ENCODE results near the gene POFUT1.
"Not testable (repeated sequence)": the region's sequence is repeated elsewhere in the genome, so short reads cannot be mapped to it uniquely, and the experiment has no call there.

POFUT1 gene

GRCh38 chr20:32189691-32190615, 17.7 kb upstream of the POFUT1 start:
- no peak for DNase-seq

- DNase-seq: no peak
These were observed 16.9 kb upstream of the POFUT1 start for GRCh38 chr20:32190616-32191415.

GRCh38 chr20:32191422-32191821, 16.3 kb upstream of the POFUT1 start:
- DNase-seq: no peak

- DNase-seq: no peak
These were observed 15.8 kb upstream of the POFUT1 start for GRCh38 chr20:32191873-32192272.

GRCh38 chr20:32192698-32193097, 15.0 kb upstream of the POFUT1 start:
- no peak for DNase-seq

GRCh38 chr20:32193336-32193735, 14.3 kb upstream of the POFUT1 start:
- DNase-seq: not testable (repeated sequence)

- DNase-seq: no peak
These were observed 13.7 kb upstream of the POFUT1 start for GRCh38 chr20:32193996-32194395.

GRCh38 chr20:32195581-32195980, 12.1 kb upstream of the POFUT1 start:
- no peak for DNase-seq

GRCh38 chr20:32196613-32197012, 11.1 kb upstream of the POFUT1 start:
- not testable (repeated sequence) for DNase-seq

- DNase-seq: not testable (repeated sequence)
These were observed 10.5 kb upstream of the POFUT1 start for GRCh38 chr20:32197136-32197535.

- no peak for DNase-seq
These were observed 8.7 kb upstream of the POFUT1 start for GRCh38 chr20:32199006-32199405.

- no peak for DNase-seq
These were observed 6.2 kb upstream of the POFUT1 start for GRCh38 chr20:32201296-32201976.

- no peak for DNase-seq
These were observed 5.7 kb upstream of the POFUT1 start for GRCh38 chr20:32201977-32202363.

GRCh38 chr20:32203356-32204204, 4.1 kb upstream of the POFUT1 start:
- no peak for DNase-seq

GRCh38 chr20:32204205-32205109, 3.2 kb upstream of the POFUT1 start:
- no peak for DNase-seq

GRCh38 chr20:32205110-32205842, 2.4 kb upstream of the POFUT1 start:
- no peak for DNase-seq

- DNase-seq: peak; percentile 11
These were observed 1.6 kb upstream of the POFUT1 start for GRCh38 chr20:32205843-32206759.

GRCh38 chr20:32206760-32207625, 687 bp upstream of the POFUT1 start:
- peak; percentile 9 for DNase-seq

Data from RPMI8226 (cell line).